ENCODE data around the gene PEAK3.
A peak's percentile ranks its signal among the peaks of the same experiment; 100 is the strongest.

PEAK3 gene

GRCh38 chr19:2249880-2250765, 31.9 kb downstream of the PEAK3 start:
- no peaks in the 10 kb centered on the region for H3K9me3 Mint-ChIP-seq
- no peak overlapping the region for H3K27ac Mint-ChIP-seq
- peaks cover 41% of the 10 kb centered on the region for H3K36me3 Mint-ChIP-seq (ENCODE audit: low read depth)
- H3K27me3 Mint-ChIP-seq = peaks cover 63% of the 10 kb centered on the region
- intact Hi-C loops (cut with micrococcal nuclease) = no loop called here
- peaks cover 37% of the 10 kb centered on the region for H3K4me1 Mint-ChIP-seq (ENCODE audit: low read depth)
- H3K4me3 Mint-ChIP-seq = no peak overlapping the region

DNA sequence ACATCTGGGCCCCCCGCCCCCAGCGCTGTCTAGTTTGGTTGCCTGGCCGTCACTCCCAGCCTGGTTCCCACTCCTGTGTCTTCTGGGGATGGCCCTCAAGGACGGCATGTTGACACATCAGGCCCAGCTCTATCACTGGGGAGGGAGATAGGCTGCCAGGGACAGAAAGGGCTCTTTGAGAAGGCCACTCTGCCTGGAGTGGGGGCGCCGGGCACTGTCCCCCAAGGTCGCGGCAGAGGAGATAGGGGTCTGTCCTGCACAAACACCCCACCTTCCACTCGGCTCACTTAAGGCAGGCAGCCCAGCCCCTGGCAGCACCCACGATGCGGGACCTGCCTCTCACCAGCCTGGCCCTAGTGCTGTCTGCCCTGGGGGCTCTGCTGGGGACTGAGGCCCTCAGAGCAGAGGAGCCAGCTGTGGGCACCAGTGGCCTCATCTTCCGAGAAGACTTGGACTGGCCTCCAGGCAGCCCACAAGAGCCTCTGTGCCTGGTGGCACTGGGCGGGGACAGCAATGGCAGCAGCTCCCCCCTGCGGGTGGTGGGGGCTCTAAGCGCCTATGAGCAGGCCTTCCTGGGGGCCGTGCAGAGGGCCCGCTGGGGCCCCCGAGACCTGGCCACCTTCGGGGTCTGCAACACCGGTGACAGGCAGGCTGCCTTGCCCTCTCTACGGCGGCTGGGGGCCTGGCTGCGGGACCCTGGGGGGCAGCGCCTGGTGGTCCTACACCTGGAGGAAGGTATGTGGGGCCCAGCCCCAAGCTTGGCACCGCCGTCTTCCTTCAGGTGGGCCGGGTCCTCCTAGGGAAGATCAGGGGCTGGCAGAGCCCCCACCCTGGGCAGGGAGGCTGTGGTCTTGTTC, 32.7 kb downstream of the PEAK3 start, which contains the start of gene AMH:
Gene AMH, plus strand, starts transcription at position 314 of the 857 bp plus-strand sequence. Its CDS starts 10 bp downstream, at position 324.
- peaks cover 37% of the 10 kb centered on the region for H3K4me1 Mint-ChIP-seq (ENCODE audit: low read depth)
- H3K27ac Mint-ChIP-seq = no peak within 1 kb of the TSS
- H3K36me3 Mint-ChIP-seq (ENCODE audit: low read depth) = peaks cover 50% of the 10 kb centered on the region
- intact Hi-C loops (cut with micrococcal nuclease) = no loop called here
- peaks cover 58% of the 10 kb centered on the region for H3K27me3 Mint-ChIP-seq
- no peak within 1 kb of the TSS for H3K4me3 Mint-ChIP-seq
- H3K9me3 Mint-ChIP-seq = no peaks in the 10 kb centered on the region

- intact Hi-C loops (cut with micrococcal nuclease) = no loop called here
- Mint-ChIP-seq H3K27ac (no peak overlapping the region), H3K4me3 (no peak overlapping the region), H3K4me1 (ENCODE audit: low read depth) (peaks cover 31% of the 10 kb centered on the region), H3K9me3 (no peaks in the 10 kb centered on the region), H3K27me3 (peaks cover 50% of the 10 kb centered on the region), H3K36me3 (ENCODE audit: low read depth) (peaks cover 58% of the 10 kb centered on the region)
These were observed 33.6 kb downstream of the PEAK3 start for GRCh38 chr19:2248136-2249009.

DNA sequence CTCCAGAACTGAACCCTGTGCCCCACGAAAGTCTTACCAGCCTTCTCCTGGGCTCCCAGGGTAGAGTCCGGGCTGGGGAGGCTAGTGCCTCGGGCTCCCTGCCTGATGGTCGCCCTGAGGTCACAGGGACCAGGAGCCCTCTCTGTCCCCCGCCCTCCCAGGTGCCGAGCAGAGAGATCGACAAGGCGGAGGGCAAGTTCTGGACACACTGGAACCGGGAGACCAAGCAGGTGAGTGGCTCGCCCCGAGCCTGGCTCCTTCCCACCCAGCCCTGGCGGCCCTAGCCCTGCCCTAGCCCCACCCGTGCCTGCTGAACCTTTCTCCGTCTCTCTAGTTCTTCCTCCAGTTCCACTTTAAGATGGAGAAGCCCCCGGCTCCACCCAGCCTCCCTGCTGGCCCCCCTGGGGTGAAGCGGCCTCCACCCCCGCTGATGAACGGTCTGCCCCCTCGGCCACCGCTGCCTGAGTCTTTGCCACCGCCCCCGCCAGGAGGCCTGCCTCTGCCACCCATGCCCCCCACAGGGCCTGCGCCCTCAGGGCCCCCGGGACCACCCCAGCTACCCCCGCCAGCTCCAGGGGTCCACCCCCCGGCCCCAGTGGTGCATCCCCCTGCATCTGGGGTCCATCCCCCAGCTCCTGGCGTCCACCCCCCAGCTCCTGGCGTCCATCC, 34.4 kb downstream of the PEAK3 start:
- Mint-ChIP-seq H3K4me3 (no peak overlapping the region), H3K36me3 (ENCODE audit: low read depth) (peaks cover 66% of the 10 kb centered on the region), H3K27ac (no peak overlapping the region), H3K4me1 (ENCODE audit: low read depth) (peaks cover 25% of the 10 kb centered on the region), H3K9me3 (no peaks in the 10 kb centered on the region), H3K27me3 (peaks cover 42% of the 10 kb centered on the region)
- intact Hi-C loops (cut with micrococcal nuclease) = no loop called here

GRCh38 chr19:2246801-2247361, 35.1 kb downstream of the PEAK3 start:
- no peak overlapping the region for H3K4me3 Mint-ChIP-seq
- peaks cover 24% of the 10 kb centered on the region for H3K4me1 Mint-ChIP-seq (ENCODE audit: low read depth)
- no peaks in the 10 kb centered on the region for H3K9me3 Mint-ChIP-seq
- peaks cover 73% of the 10 kb centered on the region for H3K36me3 Mint-ChIP-seq (ENCODE audit: low read depth)
- peaks cover 35% of the 10 kb centered on the region for H3K27me3 Mint-ChIP-seq
- intact Hi-C loops (cut with micrococcal nuclease) = no loop called here
- H3K27ac Mint-ChIP-seq = no peak overlapping the region

DNA sequence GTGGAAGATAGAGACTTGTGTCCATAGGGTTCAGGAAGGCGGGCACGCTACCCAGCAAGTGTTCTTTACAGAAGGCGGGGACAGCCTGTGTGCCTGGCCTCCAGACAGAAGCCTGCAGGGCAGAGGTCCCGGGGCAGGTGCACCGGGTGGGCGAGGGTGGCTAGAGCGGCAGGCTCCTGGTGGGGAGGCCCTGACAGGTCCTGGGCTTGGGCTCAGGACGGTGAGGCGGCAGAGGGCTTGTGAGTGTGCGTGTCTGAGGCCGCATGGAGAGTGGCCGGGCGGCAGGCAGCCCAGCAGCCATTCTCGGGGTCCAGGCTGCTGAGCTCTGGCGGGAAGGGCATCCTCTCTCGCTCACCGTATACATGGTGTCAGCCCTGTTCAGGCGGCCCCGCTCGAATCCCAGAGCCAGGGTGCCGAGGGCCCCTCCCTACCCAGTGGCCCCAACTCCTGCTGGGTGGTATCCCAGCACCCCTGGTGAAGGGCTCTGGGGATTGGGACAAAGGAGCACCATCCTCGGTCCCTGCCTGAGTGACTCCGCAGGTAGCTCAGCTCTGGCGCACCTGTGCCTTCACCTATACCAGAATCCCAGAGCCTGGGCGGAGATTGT, 35.9 kb downstream of the PEAK3 start:
- no peak overlapping the region for H3K27ac Mint-ChIP-seq
- H3K27me3 Mint-ChIP-seq = peaks cover 31% of the 10 kb centered on the region
- H3K4me1 Mint-ChIP-seq (ENCODE audit: low read depth) = peaks cover 27% of the 10 kb centered on the region
- peaks cover 79% of the 10 kb centered on the region for H3K36me3 Mint-ChIP-seq (ENCODE audit: low read depth)
- intact Hi-C loops (cut with micrococcal nuclease) = no loop called here
- no peak overlapping the region for H3K4me3 Mint-ChIP-seq
- no peaks in the 10 kb centered on the region for H3K9me3 Mint-ChIP-seq

DNA sequence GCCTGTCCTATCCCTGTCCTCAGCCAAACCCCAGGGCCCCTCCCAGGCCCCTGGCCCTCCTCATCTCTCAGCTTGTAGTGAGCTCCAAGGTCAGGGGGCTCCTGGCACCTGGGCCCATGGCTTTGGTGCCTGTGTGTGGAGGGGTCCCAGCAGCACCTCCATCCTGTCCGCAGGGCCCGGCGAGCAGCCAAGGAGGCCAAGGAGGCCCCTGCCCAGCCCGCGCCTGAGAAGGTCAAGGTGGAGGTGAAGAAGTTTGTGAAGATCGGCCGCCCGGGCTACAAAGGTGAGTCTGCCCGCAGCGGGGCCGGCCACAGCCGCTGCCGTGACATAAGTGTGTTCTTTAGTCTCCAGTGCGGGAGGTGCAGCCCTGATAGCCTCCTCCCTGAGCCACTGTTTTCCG, 36.7 kb downstream of the PEAK3 start:
- Mint-ChIP-seq H3K4me3 (no peak overlapping the region), H3K4me1 (ENCODE audit: low read depth) (peaks cover 30% of the 10 kb centered on the region), H3K36me3 (ENCODE audit: low read depth) (peaks cover 88% of the 10 kb centered on the region), H3K27me3 (peaks cover 26% of the 10 kb centered on the region), H3K27ac (no peak overlapping the region), H3K9me3 (no peaks in the 10 kb centered on the region)
- intact Hi-C loops (cut with micrococcal nuclease) = no loop called here

- no peak overlapping the region for H3K4me3 Mint-ChIP-seq
- no peak overlapping the region for H3K27ac Mint-ChIP-seq
- intact Hi-C loops (cut with micrococcal nuclease) = no loop called here
- H3K4me1 Mint-ChIP-seq (ENCODE audit: low read depth) = peaks cover 31% of the 10 kb centered on the region
- peaks cover 18% of the 10 kb centered on the region for H3K27me3 Mint-ChIP-seq
- no peaks in the 10 kb centered on the region for H3K9me3 Mint-ChIP-seq
- H3K36me3 Mint-ChIP-seq (ENCODE audit: low read depth) = peaks cover 90% of the 10 kb centered on the region
These were observed 37.5 kb downstream of the PEAK3 start for GRCh38 chr19:2244486-2244885.

- intact Hi-C loops (cut with micrococcal nuclease) = no loop called here
- no peak overlapping the region for H3K27ac Mint-ChIP-seq
- H3K9me3 Mint-ChIP-seq = no peaks in the 10 kb centered on the region
- H3K4me1 Mint-ChIP-seq (ENCODE audit: low read depth) = peaks cover 35% of the 10 kb centered on the region
- H3K27me3 Mint-ChIP-seq = peaks cover 14% of the 10 kb centered on the region
- H3K36me3 Mint-ChIP-seq (ENCODE audit: low read depth) = peaks cover 88% of the 10 kb centered on the region
- no peak overlapping the region for H3K4me3 Mint-ChIP-seq
These were observed 37.9 kb downstream of the PEAK3 start for GRCh38 chr19:2244125-2244411.

DNA sequence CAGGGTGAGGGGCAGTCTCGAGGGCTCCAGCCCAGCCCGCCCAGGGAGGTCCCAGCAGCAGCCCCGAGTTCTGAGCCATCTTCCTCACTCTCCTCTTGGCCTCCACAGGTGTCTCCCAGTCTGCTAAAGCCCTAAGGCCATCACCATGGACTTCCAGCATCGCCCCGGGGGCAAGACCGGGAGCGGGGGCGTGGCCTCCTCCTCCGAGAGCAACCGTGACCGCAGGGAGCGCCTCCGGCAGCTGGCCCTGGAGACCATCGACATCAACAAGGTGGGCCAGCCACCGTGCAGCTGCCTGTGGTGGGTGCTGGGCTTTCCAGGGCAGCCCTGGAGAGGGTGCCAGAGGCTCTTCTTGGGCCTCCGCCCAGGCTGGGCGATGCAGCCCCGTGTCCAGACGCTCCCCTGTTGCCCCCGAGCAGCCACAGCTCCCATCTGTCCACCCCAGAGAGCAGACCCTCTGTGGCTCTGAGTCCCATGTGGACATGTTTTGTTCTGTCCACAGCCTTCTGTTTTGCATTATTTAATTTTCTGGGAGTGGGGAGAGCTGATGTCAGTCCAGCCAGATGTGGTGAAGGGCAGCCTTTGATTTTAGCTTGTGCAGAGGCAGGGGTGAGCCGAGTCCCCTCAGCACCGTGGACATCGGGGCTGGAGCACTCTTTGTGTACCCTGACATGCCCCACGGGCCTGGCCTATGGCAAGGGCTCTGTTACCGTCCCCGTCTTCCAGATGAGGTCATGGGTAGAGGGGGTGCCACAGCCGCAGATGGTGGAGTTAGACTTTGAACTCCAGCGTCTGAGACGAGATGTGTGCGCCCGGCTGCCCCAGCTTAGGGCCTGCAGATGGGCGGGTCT, 38.5 kb downstream of the PEAK3 start:
- Mint-ChIP-seq H3K4me1 (ENCODE audit: low read depth) (peaks cover 41% of the 10 kb centered on the region), H3K27ac (no peak overlapping the region), H3K36me3 (ENCODE audit: low read depth) (peaks cover 87% of the 10 kb centered on the region), H3K9me3 (no peaks in the 10 kb centered on the region), H3K27me3 (peaks cover 8% of the 10 kb centered on the region), H3K4me3 (no peak overlapping the region)
- intact Hi-C loops (cut with micrococcal nuclease) = no loop called here

DNA sequence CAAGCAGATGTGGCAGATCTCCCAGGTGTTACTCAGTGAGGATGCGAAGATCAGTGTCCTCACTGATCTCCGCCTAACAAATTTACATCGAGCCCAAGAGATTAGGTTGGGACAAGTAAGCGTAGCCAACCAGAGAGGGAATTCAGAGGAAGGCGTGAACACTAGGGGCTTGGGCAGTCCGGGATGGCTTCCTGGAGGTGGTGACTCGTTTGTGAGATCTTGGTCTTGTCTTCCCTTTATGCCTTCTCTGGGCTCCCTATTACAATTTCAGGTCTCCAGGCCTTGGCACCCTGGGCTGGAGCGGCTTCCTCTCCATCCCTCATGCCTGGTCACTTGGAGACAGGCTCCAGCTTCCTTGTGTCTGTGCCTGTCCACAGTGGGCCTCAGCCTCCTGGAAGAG, 39.2 kb downstream of the PEAK3 start:
- H3K27me3 Mint-ChIP-seq = peaks cover 4% of the 10 kb centered on the region
- intact Hi-C loops (cut with micrococcal nuclease) = no loop called here
- H3K4me3 Mint-ChIP-seq = no peak overlapping the region
- H3K27ac Mint-ChIP-seq = peak overlapping the region; percentile 41
- H3K36me3 Mint-ChIP-seq (ENCODE audit: low read depth) = peaks cover 87% of the 10 kb centered on the region
- H3K4me1 Mint-ChIP-seq (ENCODE audit: low read depth) = peaks cover 47% of the 10 kb centered on the region
- no peaks in the 10 kb centered on the region for H3K9me3 Mint-ChIP-seq

DNA sequence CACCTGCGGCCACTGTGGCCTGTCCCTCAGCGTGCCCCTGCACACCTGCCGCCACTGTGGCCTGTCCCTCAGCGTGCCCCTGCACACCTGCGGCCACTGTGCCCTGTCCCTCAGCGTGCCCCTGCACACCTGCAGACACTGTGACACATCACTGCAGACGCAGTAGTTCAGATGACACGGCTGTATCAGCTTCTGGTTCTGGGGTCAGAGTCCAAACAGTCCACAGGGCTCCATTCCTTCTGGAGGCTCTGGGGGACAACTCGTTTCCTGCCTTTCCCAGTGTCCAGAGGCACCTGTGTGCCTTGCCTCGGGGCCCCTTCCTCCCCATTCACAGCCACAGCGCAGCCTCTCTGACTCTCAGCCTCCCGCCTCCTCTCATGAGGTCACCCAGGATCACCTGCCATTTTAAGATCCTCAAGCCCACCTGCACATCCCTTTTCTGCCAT, 39.9 kb downstream of the PEAK3 start:
- Mint-ChIP-seq H3K4me1 (ENCODE audit: low read depth) (peaks cover 53% of the 10 kb centered on the region), H3K27ac (peak overlapping the region; percentile 41), H3K36me3 (ENCODE audit: low read depth) (peaks cover 83% of the 10 kb centered on the region), H3K4me3 (no peak overlapping the region), H3K9me3 (no peaks in the 10 kb centered on the region), H3K27me3 (no peaks in the 10 kb centered on the region)
- intact Hi-C loops (cut with micrococcal nuclease) = no loop called here
